GM18511 (cell line): ENCODE results near the gene RASAL3.
"Not testable (repeated sequence)": the region's sequence is repeated elsewhere in the genome, so short reads cannot be mapped to it uniquely, and the experiment has no call there.

Experiments
- ATAC-seq: cut with Tn5 transposase; IDR thresholded peaks from one replicate; pipeline ENCODE4 v1.9.1; 2021; ENCODE audit warnings: mild to moderate bottlenecking, moderate library complexity; ENCODE audit not compliant: unreplicated experiment

The RASAL3 gene

DNA sequence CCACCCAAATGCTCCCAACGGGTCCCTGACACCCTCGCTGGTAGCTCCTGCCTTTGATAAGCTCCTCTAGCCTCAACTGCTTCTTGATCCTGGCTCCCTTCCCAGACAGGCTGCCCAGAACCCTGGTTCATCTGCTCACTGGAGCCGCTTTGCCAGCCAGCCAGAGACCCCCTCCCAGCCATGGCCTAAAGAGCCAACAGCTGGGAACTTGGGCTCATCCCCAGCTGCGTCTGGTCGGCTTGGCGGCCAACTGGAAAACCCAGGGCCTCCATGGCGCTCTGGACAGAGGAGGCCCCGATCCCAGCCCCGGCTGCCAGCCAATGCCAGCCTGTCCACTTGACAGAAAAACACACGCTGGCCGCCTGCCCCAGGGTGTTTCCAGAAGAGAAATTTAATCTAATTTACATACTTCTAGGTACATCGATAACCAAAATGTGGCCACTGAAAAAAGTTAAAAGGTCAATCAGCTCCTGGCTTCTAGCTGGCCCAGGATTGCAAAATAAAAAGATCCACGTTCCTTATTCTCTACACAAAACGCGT lies 42.6 kb downstream of the RASAL3 start:
- no peak for ATAC-seq

DNA sequence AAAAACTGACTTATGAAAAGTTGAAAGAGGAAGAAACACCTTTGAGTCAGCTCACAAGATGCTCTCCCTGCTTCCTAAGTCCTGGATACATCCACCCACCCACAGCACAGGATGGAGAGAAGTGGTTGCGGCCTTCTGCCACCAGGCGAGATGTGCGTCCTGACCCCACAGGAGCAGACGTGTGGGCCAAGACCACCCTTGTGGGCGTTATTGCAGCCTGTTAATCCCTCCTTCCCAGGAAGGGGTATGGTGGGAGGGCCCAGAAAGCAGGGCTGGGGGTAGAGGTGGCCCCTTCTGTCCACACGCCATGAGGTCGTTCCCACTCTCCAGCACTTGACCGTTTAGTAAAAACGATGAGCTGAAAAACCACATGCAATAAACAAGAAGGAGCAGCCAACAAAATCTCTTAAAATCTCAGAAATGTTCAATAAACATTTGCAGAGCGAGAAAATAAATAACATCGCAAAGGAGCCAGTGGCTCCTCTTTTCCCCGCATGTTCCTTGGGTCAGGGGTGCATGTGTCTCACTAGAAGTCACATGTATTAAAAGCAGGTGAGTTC lies 43.1 kb downstream of the RASAL3 start:
- ATAC-seq, result no peak

DNA sequence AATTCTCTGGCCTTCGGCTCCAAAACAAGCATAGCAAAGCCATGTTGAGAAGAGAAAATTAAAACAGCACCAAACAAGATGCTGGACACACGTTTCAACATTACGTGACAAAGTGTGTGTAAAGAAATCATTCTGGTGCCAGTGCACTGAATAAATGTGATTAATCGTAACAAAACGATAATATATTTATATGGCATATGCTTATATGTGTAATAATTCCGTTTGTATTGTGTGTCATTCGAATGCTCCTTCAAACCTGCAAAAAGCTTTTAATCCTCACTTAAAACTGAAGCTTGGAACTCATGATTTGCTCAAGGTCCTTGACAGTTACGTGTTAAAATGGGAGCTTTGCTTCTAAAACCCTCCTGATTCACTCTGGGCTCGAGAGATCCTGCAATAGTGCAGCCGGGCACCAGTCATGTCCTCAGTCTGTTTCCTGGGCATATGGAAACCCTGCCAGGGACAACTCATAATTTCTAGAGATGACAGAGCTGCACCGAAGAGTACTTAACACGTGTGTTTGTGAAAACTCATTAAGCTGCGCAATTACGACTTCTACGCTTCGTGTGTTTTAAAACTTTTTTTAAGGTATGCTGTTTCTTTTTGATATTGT lies 44.8 kb downstream of the RASAL3 start:
- no peak for ATAC-seq

DNA sequence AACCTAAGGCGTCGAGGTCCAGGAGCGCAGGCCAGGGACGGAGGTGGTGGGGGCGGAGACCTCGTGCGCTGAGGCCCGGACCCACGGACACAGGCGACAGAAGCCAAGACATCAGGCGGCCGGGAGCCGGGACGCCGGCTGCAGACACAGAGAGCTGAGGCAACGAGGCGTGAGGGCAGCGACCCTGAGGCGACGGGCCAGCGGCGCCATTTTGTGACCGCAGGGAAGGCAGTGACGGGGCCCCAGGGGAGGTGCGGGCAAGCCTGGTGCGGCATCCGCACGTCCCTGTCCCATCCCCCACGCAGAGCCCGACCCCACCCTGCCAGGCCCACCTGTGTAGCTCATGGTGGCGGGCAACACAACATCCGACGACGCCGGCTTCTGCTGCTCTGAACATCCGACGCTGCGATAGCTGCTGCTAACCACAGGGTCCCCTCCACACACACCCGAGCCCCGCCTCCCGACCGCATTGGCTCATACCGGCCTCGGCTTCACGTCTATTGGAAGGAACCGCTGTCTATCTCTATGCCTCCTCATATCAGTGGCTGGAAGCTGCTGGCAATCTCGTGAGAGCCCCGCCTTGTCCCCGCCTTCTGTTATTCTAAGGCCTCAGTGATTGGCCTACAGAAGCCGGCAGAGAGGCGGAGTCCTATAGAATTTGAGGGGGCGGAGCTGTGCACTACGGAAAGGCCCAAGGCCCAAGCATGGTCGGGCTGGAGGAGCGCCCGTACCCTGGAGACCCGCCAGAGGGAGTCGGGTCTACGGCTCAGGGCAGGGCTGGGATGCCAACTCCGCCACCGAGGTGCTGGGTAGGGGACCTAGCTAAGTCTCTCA lies 45.5 kb downstream of the RASAL3 start, which contains the start of gene AKAP8L:
AKAP8L (minus strand) TSS at position 410 of the 834 bp plus-strand sequence; CDS start at position 345, 65 bp downstream.
- ATAC-seq, result peak; percentile 96

DNA sequence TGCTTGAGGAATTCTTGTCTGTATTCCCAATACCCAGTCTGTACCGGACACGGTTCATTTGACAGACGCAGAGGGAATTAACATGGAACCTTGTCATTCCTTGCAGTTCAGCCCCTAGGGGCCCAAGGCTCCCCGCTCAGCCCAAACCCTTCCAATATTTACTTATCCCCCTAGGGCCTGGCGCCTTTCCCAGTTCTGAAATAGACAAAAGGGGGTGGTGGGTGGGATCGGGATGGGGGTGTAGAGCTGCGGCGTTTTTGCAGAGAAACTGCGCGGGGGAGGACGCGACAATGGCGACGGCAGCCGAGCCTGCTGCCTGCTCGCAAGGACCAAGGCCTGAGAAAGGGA lies 46.1 kb downstream of the RASAL3 start:
- ATAC-seq, result no peak

DNA sequence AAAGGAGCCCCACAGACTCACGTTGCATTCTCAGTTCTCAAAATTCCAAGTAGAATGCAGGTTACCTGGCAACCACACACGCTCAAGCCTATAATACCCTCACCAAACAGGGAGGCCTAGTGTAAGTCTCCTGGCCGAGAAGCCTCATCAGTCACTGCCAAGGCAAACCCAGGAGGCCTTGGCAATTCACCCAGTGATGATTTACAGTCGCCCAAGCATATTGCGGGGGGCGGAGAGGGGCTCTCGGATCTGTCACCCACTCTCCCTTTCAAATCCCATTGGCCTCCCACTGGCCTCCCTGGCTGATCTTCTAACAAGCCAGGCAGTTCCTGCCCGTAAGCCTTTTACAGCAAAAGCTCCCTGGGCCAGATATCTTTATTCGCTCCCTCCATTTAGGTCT lies 46.6 kb downstream of the RASAL3 start:
- ATAC-seq, result no peak

DNA sequence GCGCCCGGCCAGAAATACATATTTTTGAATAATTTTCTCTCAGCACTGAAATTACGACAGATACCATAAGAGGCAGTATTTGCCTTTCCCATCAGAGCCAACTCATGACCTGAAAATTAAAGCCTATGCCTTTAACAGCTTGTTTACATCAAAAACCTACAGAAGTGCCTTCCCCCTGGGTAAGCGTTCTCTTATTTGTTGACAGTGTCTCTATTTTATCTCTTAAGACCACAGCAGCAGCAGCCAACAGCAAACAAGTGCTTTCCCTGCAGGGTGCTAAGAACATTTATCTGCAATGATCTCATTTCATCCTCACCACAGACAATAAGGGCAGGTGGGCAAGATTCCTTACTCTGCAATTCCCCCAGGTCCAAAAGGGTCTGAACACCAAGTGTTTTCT lies 51.5 kb downstream of the RASAL3 start:
- ATAC-seq, result no peak

DNA sequence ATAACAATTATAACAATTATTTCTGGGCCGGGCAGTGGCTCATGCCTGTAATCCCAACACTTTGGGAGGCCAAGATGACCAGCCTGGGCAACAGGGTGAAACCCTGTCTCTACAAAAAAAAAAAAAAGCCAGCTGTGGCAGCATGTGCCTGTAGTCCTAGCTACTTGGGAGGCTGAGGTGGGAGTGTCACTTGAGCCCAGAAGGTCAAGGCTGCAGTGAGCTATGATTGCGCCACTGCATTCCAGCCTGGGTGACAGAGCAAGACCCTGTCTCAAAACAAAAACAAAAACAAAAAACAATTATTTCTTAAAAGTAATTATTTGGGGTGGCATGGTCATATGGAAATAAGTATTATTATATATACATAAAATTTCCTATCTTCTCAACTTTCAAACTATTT lies 53.0 kb downstream of the RASAL3 start:
- ATAC-seq, result not testable (repeated sequence)

DNA sequence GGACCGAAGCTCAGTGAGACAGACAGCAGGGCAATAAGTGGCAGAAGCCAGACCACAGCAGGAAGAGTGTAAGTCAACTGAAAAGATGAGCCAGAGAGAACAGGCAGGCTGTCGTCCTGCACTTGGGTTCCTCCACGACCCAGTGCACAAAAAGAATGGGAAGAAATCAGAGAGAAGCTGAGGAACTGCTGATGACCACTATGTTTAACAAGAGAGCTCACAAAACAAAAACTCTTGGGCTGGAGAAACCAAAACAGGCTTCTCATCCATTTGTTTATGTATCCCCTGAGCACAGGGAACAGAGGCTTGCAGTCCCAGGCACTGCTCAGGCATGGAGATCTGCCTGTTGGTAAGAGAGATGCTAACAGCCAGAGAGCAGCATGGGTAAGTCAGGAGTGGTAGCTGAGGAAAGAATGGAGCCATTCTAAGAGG lies 59.5 kb downstream of the RASAL3 start:
- no peak for ATAC-seq

DNA sequence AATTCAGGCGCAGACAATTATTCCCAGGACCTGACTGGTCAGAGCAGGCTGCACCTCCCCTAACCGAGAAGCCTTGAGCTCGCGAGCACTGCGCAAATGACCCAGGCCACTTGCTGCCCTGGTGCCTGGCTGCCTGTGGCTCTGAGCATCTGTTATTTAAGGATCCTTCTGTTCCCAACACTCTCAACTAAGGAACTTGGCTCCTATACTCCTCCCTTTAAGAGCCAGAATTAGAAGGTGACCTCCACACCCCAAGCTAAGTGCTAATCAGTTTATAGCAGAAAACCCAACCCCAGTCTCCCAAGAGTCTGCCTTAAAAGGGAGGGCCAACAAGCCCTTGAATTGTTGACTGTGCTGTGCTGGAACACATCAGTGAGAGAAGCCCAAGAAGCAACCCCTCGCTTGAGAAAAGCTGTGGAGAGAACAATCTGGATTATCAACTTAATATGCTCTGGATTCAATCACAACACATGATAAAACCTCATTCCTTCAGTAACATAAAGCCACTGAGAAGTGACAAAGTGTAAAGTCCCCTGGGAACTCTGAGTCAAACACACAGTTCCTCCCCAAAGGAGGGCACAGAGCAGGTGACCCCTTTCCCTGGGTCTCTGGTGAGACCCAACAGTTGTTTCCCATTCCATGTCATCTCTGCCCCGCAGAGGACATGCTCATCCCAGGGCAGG lies 60.1 kb downstream of the RASAL3 start:
- no peak for ATAC-seq

DNA sequence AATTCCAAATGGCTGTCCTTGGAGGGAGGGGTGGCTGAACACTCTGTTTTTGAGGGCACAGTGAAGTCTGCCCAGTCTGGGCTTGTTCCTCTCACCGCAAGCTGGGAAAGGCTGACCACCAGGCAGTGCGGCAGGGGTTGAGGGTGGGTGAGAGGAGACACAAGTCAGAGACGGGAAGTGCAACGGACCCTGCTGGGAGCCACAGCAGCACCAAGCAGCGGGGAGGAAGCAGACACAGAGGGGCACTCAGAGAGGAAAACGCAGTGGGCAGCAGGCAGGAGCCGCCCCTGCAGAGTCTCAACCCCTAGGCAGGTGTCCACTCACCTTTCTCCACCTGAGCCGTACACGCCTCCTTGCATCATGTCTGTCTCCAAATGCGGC lies 61.2 kb downstream of the RASAL3 start:
- no peak for ATAC-seq

DNA sequence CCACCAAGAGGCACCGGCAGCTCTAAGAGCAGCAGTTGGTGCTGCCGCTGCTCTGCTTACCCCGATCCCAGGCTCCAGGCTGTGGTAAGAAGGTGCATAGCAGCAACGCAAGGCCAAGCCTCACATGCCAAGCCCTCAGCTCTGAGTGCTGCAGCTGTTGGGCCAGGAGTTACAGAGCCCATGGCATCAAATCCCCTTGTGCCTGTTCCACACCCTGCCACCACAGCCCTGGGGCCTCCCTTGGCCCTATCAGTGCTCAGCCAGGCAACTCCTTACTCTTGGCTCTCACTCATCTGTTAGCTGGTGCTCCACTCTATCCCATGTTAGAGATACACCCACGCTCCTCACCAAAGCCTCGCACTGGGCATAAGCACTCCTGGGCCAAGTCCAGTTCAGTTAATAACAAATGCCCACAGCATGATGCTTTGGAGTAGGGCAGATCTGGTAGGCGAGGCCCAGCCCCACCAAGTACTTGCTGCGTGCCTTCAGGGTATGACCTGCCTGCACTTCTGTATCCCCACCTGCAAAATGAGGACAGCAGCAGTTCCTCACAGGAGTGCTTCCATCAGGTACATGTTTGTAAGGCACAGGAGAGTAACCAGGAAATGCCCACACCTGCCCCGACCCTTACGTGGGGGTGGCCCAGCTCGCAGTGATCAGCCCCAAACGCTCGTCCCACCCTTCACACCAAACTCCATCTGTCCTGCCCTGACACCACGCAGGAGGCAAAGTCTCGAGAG lies 61.8 kb downstream of the RASAL3 start:
- no peak for ATAC-seq
